GM19025 (cell line): ENCODE measurements around the gene AAK1.

ENCODE experiments used
- ATAC-seq: cut with Tn5 transposase; IDR thresholded peaks from one replicate; pipeline ENCODE4 v1.9.1; 2021; ENCODE audit warnings: mild to moderate bottlenecking, low read depth, moderate library complexity; ENCODE audit not compliant: unreplicated experiment

Gene AAK1

GRCh38 chr2:69549421-69549820 lies 94.1 kb downstream of the AAK1 start:
- ATAC-seq = no peak

DNA sequence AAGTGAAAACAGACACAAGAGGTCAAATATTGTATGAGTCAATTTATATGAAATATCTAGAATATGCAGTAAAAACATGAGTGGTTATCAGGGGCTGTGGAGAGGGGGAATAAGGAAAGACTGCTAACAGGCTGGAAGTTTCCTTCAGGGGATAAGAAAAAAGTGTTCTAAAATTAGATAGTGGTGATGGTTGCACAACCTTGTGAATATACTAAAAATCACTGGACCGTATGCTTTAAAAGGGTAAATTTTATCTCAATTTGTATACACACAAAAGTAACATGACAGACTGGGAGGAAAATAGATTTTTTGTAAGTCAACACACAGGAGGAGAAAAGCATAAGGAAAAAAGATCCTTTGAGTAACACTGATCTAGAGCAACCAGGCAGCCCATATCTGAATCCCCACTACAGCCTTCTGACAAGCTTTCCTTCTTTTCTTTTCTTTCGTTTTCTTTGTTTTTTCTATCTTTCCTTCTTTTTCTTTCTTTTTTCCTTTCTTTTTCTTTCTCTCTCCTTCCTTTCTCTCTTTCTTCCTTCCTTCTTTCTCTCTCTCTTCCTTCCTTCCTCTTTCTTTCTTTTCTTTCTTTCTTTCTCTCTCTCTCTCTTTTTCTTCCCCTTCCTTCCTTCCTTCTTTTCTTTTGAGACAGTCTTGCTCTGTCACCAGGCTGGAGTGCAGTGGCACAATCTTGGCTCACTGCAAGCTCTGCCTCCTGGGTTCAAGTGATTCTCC lies 95.4 kb downstream of the AAK1 start:
- ATAC-seq = no peak

DNA sequence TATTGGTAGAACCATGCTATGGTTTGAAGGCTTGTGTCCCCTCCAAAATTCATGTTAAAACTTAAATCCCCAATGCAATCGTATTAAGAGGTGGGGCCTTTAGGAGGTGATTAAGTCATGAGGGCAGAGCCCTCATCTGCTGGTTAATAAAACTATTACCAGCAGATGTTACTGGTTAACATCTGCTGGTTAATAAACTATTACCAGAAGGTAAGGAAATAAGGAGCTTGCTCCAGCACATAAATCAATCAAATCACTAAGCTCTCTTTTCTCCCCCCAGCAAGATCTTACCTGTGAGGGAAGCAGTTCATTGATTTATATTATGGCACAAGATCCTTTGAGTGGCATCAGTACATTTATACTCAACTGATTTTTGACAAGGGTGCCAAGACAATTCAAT lies 96.9 kb downstream of the AAK1 start:
- no peak for ATAC-seq

GRCh38 chr2:69545477-69545932 lies 98.0 kb downstream of the AAK1 start:
- ATAC-seq = peak; percentile 75

DNA sequence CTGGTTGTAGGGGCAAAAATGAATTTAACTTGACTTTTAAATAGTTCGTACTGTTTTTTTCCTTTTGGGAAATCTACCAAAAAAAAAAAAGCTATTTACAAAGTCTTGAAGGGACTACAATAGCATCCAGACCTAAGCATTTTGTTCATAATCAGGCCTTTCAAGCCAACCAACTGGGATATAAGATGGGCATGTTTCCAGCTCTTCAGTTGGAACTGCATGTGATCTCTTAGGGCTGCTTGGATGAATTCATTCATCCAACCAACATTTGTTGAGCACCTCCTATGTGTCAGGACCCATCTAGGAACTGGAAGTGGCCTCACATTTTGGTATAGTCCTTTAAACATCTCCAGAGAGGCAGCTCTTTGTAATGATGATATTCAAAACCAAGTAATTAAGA lies 98.6 kb downstream of the AAK1 start:
- ATAC-seq = peak; percentile 11

DNA sequence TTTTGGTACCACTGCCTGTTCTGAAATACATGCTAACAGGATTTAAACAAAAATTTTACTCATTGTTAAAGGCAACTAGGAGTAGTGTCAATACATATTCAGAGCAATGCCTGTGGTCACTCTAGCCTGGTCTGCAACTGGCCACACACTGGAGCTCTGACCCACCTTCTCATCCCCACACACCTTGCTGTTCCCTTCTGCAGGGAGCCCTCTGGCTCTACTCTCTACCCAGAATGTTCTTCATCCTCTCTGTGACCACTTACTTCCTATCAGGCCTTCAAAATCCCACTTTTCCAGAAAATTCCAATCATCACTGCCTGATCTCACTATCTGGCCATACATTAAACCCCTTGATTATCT lies 104.0 kb downstream of the AAK1 start:
- ATAC-seq = no peak

DNA sequence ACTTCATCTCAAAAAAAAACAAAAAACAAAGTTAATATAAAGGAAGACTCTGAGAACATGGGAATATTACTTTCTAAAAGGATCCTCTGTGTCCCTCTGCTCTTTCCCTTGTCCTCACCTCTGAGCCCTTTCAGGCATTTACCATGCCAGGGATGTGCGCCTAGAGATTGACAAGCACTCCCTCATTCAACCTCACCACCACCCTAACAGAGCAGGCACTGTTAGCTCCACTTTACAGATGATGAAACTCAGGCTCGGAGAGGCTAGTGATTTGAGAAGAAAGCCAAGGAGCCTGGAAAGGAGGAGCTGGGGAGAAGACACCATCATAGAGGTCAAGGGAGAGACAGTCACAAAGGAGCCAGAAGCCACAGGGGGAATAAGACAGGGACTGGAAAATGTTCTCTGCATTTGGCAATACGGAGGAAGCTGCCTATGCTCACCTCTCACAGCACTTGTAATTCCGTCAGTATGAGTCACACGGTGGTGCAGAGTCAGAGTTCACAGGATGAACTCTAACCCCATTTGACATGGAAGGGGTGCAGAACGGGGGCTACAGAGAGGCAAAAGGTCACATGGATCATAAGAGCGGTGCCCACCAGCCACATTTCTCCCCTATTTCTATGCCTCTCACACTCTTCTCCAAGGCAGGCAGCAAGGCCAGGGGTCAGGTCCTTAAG lies 104.5 kb downstream of the AAK1 start:
- no peak for ATAC-seq

GRCh38 chr2:69538249-69538648 lies 105.3 kb downstream of the AAK1 start:
- ATAC-seq = no peak

GRCh38 chr2:69535817-69536241 lies 107.7 kb downstream of the AAK1 start:
- ATAC-seq = no peak

- ATAC-seq = no peak
These were observed 112.4 kb downstream of the AAK1 start for GRCh38 chr2:69531186-69531585.

DNA sequence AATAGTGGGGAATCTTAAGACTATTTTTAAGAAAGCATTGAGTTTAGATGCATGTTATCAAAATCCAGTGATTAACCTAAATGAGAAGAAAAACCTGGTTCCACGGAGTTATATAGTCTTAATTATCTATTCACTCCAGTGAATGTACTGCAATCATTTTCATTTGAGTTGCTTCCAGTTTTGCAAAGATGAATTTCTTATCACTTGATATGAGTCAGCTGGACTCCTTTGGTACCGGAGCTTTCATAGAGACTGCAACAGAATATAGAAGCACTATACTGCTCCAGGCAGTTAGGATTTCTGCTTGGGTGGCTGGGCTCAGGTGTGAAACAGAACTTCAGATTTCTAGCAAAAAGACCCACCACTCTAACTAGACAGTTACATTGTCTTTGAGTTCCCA lies 114.1 kb downstream of the AAK1 start:
- ATAC-seq = no peak

DNA sequence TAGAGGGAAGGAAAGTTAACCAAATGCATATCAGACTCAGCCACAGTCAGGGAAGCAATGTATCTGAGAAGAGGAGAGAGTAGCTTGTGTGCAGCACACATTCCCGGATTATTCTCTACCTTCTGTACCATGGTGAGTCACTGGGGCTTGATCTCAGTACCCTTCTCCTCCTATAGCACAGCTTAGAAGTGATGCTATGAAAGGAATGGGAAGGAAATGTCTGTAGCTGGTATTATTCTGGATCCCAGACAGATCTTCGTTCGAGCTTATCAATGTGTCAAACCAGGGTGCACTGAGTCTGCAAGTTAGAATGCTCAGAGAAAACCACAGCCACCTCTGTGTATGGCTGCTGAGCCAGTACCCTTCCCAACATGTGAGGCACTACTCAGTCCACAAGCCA lies 118.3 kb downstream of the AAK1 start:
- ATAC-seq = no peak

DNA sequence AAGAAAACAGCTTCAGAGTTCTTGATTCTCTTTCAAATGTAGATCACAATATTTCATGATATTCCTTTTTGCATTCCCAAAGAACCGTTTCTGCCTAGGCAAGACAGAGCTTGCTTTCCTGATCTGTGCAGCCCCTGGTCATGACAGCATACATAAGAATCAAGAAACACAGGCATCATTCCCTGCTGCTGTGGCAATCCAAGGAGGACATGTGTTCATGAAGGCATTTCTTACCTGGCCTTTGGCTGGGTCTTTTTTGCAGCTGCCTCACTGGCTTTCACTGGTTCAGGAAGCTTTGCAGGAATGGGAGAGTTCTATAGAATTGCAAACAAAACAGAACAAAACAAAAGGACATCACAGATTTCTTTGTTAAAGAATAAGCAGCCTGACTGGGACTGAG lies 118.7 kb downstream of the AAK1 start:
- no peak for ATAC-seq

DNA sequence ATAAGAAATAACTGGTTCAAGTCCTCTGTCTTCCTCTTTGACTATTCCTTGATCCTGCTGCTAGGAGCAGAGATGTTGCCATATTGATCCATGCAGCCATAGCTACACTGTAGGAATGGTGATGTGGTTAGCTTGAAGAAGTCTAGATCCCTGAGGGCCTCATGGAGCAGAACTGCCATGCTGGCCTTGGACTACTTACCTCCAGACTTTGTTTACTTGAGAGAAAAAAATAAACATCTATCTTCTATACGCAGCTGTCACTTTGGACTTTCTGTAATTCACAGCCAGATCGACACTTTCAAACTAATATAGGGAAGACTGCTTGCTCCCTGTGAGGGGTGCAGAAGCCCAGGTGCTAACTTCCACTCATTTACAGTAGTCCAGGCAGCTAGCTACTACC lies 121.8 kb downstream of the AAK1 start:
- no peak for ATAC-seq

DNA sequence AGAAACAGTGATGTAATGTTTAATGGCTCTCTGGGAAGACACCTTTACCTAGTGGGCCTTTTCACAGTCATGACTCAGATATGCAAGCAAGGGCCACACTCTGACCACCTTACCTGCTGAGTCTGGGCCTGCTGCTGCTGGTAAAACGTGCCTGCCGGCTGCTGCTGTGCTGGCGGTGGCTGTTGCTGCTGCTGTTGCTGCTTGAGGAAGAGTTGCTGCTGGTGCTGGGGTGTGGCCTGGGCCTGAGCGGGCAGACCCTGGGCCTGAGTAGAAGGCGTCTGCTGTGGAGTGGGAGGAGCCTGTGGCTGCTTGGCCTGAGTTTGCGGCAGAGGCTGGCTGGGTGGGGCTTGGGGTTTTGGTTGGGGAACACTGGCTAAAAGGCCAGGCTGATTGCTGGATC lies 124.7 kb downstream of the AAK1 start:
- ATAC-seq = no peak

DNA sequence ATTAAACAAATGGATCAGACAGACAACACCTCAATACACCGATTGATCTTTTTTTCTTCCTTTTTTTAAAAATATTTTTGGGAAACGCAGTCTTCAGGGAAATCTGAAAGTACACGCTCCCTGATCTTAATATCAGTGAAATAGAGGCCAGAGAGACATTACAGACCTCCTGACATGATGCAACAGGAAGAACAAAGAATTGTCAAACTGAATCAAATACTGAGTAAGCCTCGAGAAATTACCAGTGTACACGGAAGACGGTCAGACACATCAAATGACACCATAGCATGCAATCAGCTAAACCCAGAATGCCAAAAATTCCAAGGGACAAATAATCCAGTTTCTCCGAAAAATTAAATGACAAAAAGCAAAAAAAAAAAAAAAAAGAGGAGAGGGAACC lies 126.1 kb downstream of the AAK1 start:
- ATAC-seq = no peak

- ATAC-seq = no peak
These were observed 128.7 kb downstream of the AAK1 start for GRCh38 chr2:69514819-69515218.

GRCh38 chr2:69514406-69514805 lies 129.1 kb downstream of the AAK1 start:
- no peak for ATAC-seq

DNA sequence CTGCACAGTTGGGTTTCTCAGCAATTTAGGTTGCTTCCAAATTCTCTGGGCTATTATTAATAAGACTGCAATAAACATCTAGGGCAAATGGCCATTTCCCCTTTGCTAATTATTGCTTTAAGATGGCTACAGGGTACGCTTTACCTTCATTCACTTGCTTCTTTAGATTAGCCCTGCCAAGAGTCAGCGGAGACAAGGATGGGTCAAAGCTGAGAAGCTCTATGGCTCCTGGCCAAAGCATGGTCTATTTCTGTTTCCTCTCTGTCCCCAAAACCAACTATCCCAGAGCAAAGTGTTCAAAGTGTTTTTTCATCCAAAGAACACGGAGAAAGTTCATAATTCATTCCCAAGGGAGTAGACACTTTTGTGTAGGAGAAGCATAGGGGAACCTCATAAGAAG lies 131.1 kb downstream of the AAK1 start:
- ATAC-seq = no peak

- no peak for ATAC-seq
These were observed 133.3 kb downstream of the AAK1 start for GRCh38 chr2:69510204-69510603.

- no peak for ATAC-seq
These were observed 133.8 kb downstream of the AAK1 start for GRCh38 chr2:69509750-69510140.

GRCh38 chr2:69509011-69509749 lies 134.4 kb downstream of the AAK1 start:
- ATAC-seq = no peak
